H9 (cell line): ENCODE results near the gene CLMN. TPM values are rescaled to one million over a fixed set of nuclear protein-coding genes. Genes with fewer than 3 reads are reported as not detected.

Experiments used
- DNase-seq: peaks from one replicate; pipeline ENCODE4 v3.0.0-alpha.2; 2017
- H2AFZ ChIP-seq: one replicate; pipeline ENCODE4 v1.6.1; 2013; ENCODE audit warnings: mild to moderate bottlenecking, low read length, control low read depth, moderate library complexity
- H2AK5ac ChIP-seq: 2 replicates; pipeline ENCODE4 v1.6.1; 2013; ENCODE audit warnings: low read length, control low read depth, mixed read lengths; ENCODE audit not compliant: insufficient read length
- H2BK120ac ChIP-seq: one replicate; pipeline ENCODE4 v1.6.1; 2013; ENCODE audit warnings: low read depth, mild to moderate bottlenecking, low read length, control low read depth, inconsistent platforms; ENCODE audit not compliant: poor library complexity, severe bottlenecking
- H2BK12ac ChIP-seq: 2 replicates; pipeline ENCODE4 v1.6.1; 2013; ENCODE audit warnings: low read length, control low read depth, mixed read lengths, low read depth; ENCODE audit not compliant: insufficient read length
- H2BK15ac ChIP-seq: 2 replicates; pipeline ENCODE4 v1.6.1; 2013; ENCODE audit warnings: low read depth, low read length, control low read depth
- H2BK20ac ChIP-seq: one replicate; pipeline ENCODE4 v1.6.1; 2013; ENCODE audit warnings: low read depth, mild to moderate bottlenecking, low read length, control low read depth, inconsistent platforms; ENCODE audit not compliant: poor library complexity, severe bottlenecking
- H2BK5ac ChIP-seq: 2 replicates; pipeline ENCODE4 v1.6.1; 2013; ENCODE audit warnings: low read length, control low read depth, mixed read lengths; ENCODE audit not compliant: insufficient read length
- H3K14ac ChIP-seq: 2 replicates; pipeline ENCODE4 v1.6.1; 2013; ENCODE audit warnings: low read length, control low read depth; ENCODE audit not compliant: insufficient read depth
- H3K18ac ChIP-seq: 2 replicates; pipeline ENCODE4 v1.6.1; 2013; ENCODE audit warnings: low read depth, mild to moderate bottlenecking, mixed read lengths, low read length, control low read depth; ENCODE audit not compliant: insufficient read length
- H3K23ac ChIP-seq: 2 replicates; pipeline ENCODE4 v1.6.1; 2013; ENCODE audit warnings: low read length, control low read depth, mixed read lengths, low read depth; ENCODE audit not compliant: insufficient read length
- H3K23me2 ChIP-seq: 2 replicates; pipeline ENCODE4 v1.6.1; 2013; ENCODE audit warnings: low read depth, mild to moderate bottlenecking, mixed read lengths, low read length, control low read depth; ENCODE audit not compliant: insufficient read length, poor library complexity, severe bottlenecking
- H3K27ac ChIP-seq: 2 replicates; pipeline ENCODE4 v1.5.1; 2013; ENCODE audit warnings: low read length, control low read depth, mixed read lengths, low read depth; ENCODE audit not compliant: insufficient read length
- H3K27me3 ChIP-seq: 2 replicates; pipeline ENCODE4 v1.6.1; 2013; ENCODE audit warnings: low read length, control low read depth, inconsistent platforms; ENCODE audit not compliant: insufficient read depth
- H3K4ac ChIP-seq: 2 replicates; pipeline ENCODE4 v1.6.1; 2013; ENCODE audit warnings: low read depth, mild to moderate bottlenecking, control low read depth, inconsistent platforms, low read length, moderate library complexity
- H3K4me1 ChIP-seq: 2 replicates; pipeline ENCODE4 v1.6.1; 2013; ENCODE audit warnings: low read length, control low read depth, inconsistent platforms; ENCODE audit not compliant: insufficient read depth
- H3K4me2 ChIP-seq: 2 replicates; pipeline ENCODE4 v1.6.1; 2013; ENCODE audit warnings: low read length, control low read depth, mixed read lengths; ENCODE audit not compliant: insufficient read length, insufficient read depth
- H3K56ac ChIP-seq: 2 replicates; pipeline ENCODE4 v1.6.1; 2013; ENCODE audit warnings: low read depth, mild to moderate bottlenecking, mixed read lengths, low read length, control low read depth; ENCODE audit not compliant: insufficient read length
- H3K79me1 ChIP-seq: 2 replicates; pipeline ENCODE4 v1.6.1; 2013; ENCODE audit warnings: low read depth, mild to moderate bottlenecking, moderate library complexity, low read length, control low read depth, inconsistent platforms; ENCODE audit not compliant: insufficient read depth, poor library complexity, severe bottlenecking
- H3K79me2 ChIP-seq: 2 replicates; pipeline ENCODE4 v1.6.1; 2013; ENCODE audit warnings: low read length, control low read depth, inconsistent platforms; ENCODE audit not compliant: insufficient read depth
- H3K9ac ChIP-seq: 2 replicates; pipeline ENCODE4 v1.6.1; 2013; ENCODE audit warnings: low read length, control low read depth, mixed read lengths; ENCODE audit not compliant: insufficient read length; ENCODE audit errors: extremely low read depth
- H3K9me3 ChIP-seq: one replicate; pipeline ENCODE4 v1.6.1; 2013; ENCODE audit warnings: low read depth, low read length, inconsistent platforms; ENCODE audit not compliant: control insufficient read depth
- H3T11ph ChIP-seq: one replicate; pipeline ENCODE4 v1.6.1; 2013; ENCODE audit warnings: mild to moderate bottlenecking, low read length, control low read depth, inconsistent platforms
- H4K20me1 ChIP-seq: one replicate; pipeline ENCODE4 v1.6.1; 2013; ENCODE audit not compliant: control insufficient read depth, insufficient read length, insufficient read depth
- H4K5ac ChIP-seq: 2 replicates; pipeline ENCODE4 v1.6.1; 2013; ENCODE audit warnings: low read depth, mild to moderate bottlenecking, mixed read lengths, low read length, control low read depth; ENCODE audit not compliant: insufficient read length
- H4K8ac ChIP-seq: replicated peaks from 2 replicates; pipeline ENCODE4 v1.6.1; 2013; ENCODE audit warnings: low read length, control low read depth, mixed read lengths, low read depth; ENCODE audit not compliant: insufficient read length
- H4K91ac ChIP-seq: 2 replicates; pipeline ENCODE4 v1.6.1; 2013; ENCODE audit warnings: low read depth, mild to moderate bottlenecking, moderate library complexity, mixed read lengths, low read length, control low read depth; ENCODE audit not compliant: insufficient read length
- H3K27ac Mint-ChIP-seq, 3 experiments: 2 replicates in 2 of 3; 3 replicates in 1 of 3; pipeline ENCODE4 v1.8.0; 2020 to 2021; ENCODE audit warnings: mixed read lengths in 3 of 3, mild to moderate bottlenecking in 1 of 3, moderate library complexity in 1 of 3
- H3K27me3 Mint-ChIP-seq: 2 replicates; pipeline ENCODE4 v1.8.0; 2021; ENCODE audit warnings: low read depth, mild to moderate bottlenecking, moderate library complexity, mixed read lengths
- H3K36me3 Mint-ChIP-seq, 3 experiments: 2 replicates in 2 of 3; 3 replicates in 1 of 3; pipeline ENCODE4 v1.8.0; 2020 to 2021; ENCODE audit warnings: low read depth in 3 of 3, mixed read lengths in 3 of 3; ENCODE audit not compliant: insufficient read depth in 1 of 3
- H3K4me1 Mint-ChIP-seq, 2 experiments: 2 replicates each; pipeline ENCODE4 v1.8.0; 2020; ENCODE audit warnings: mixed read lengths in 2 of 2
- H3K4me3 Mint-ChIP-seq, 2 experiments: 2 replicates in 1 of 2; 3 replicates in 1 of 2; pipeline ENCODE4 v1.8.0; 2020 to 2021; ENCODE audit warnings: mild to moderate bottlenecking in 2 of 2, mixed read lengths in 2 of 2, moderate library complexity in 1 of 2
- H3K9me3 Mint-ChIP-seq, 2 experiments: 2 replicates in 1 of 2; 3 replicates in 1 of 2; pipeline ENCODE4 v1.8.0; 2020; ENCODE audit warnings: mild to moderate bottlenecking in 2 of 2, mixed read lengths in 2 of 2, moderate library complexity in 1 of 2
- CTCF ChIP-seq: fragments of 200-600 bp; sonication (generic); conservative IDR thresholded peaks from 3 replicates; pipeline ENCODE4 v1.8.0; 2021; ENCODE audit warnings: antibody characterized with exemption, mild to moderate bottlenecking
- total RNA-seq: library from RNA; stranded (reverse); gene quantifications from 2 replicates; pipeline ENCODE4 v1.2.1, GENCODE V29; 2021

Gene CLMN
- total RNA-seq, 1 experiment from 2014 or later: 7.6 TPM

DNA sequence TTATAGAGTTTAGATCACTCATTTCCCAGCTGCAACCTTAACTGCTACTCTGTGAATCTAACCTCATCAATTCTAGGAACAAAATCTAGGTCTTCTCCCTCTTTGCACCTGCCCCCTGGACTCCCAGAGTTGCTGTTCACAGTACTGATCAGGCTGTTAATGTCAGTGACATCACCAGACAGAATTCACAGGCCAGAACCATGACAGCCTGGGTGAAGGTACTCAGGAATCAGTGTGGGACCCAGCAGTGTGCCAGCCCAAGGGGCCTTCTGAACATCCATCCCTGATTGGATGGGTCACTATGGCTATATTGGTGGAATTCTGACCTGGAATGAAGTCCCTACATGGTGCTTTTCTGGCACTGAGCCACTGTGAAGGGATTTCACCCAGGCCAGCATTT is 72.8 kb downstream of the CLMN start:
- H3K79me2 ChIP-seq: no peaks in the 10 kb centered on the region
- no peak overlapping the region for H3K9ac ChIP-seq
- H3K14ac ChIP-seq: no peak overlapping the region
- H2BK15ac ChIP-seq: no peak overlapping the region
- peaks cover 3% of the 10 kb centered on the region; the same call in 1 of the 2 replicates for H3K27me3 Mint-ChIP-seq
- H2BK5ac ChIP-seq: no peak overlapping the region
- H3K27ac ChIP-seq: no peak overlapping the region
- H2AFZ ChIP-seq: no peak overlapping the region
- H3K4ac ChIP-seq: no peak overlapping the region
- H3K27me3 ChIP-seq: no peaks in the 10 kb centered on the region
- H3K79me1 ChIP-seq: no peaks in the 10 kb centered on the region
- peaks cover 0 to 3% of the 10 kb centered on the region in 2 experiments; a peak in 2 of 5 replicates for H3K9me3 Mint-ChIP-seq
- H4K5ac ChIP-seq: no peak overlapping the region
- no peaks in the 10 kb centered on the region for H4K20me1 ChIP-seq
- no peaks in the 10 kb centered on the region; the same call in 1 of the 2 replicates for H3K4me1 ChIP-seq
- H3K23ac ChIP-seq: no peak overlapping the region
- no peak overlapping the region for H2BK20ac ChIP-seq
- DNase-seq: no peak
- no peak overlapping the region for H4K8ac ChIP-seq
- H2BK120ac ChIP-seq: no peak overlapping the region
- no peak overlapping the region for H3K56ac ChIP-seq
- H3K18ac ChIP-seq: no peak overlapping the region
- no peak overlapping the region for H4K91ac ChIP-seq
- H3K23me2 ChIP-seq: no peaks in the 10 kb centered on the region
- TF ChIP-seq CTCF: no peak
- no peak overlapping the region for H3K27ac Mint-ChIP-seq
- no peak overlapping the region for H3T11ph ChIP-seq
- no peak overlapping the region for H3K4me3 Mint-ChIP-seq
- peaks cover 25 to 42% of the 10 kb centered on the region in 2 experiments for H3K4me1 Mint-ChIP-seq
- H3K4me2 ChIP-seq: no peak overlapping the region
- H3K36me3 Mint-ChIP-seq: 0 out of 7 replicates have a peak, but pooled peaks cover 0 to 2% (median 0%) of the 10 kb centered on the region in 3 experiments
- H2BK12ac ChIP-seq: no peak overlapping the region
- no peak overlapping the region for H2AK5ac ChIP-seq
- H3K9me3 ChIP-seq: no peaks in the 10 kb centered on the region
